HG03469 (cell line): ENCODE data around the gene OTOF.

Experiments used
- ATAC-seq: cut with Tn5 transposase; IDR thresholded peaks from one replicate; pipeline ENCODE4 v1.9.1; 2021; ENCODE audit warnings: mild to moderate bottlenecking, moderate library complexity, moderate number of reproducible peaks; ENCODE audit not compliant: unreplicated experiment

Gene OTOF

DNA sequence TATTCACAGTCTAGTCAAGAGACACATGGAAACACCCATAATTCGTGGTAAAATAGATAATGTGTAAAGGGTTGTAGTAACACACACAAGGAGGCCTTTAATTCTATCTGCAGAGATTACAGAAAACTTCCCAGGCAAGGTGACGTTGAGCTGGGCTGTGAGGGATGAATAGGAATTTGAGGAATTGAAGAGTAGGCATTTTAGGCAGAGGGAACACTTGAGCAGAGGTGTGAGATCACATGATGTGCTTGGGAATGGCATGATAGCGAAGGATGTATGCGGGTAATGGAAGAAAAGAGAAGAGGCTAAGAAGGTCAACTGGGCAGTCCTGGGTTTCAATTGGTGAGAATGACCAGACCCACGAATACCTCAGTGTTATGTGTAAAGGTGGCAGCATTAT, 56.0 kb downstream of the OTOF start:
- no peak for ATAC-seq

- ATAC-seq, result no peak
Measured at GRCh38 chr2:26414311-26414710, 63.6 kb downstream of the OTOF start.

DNA sequence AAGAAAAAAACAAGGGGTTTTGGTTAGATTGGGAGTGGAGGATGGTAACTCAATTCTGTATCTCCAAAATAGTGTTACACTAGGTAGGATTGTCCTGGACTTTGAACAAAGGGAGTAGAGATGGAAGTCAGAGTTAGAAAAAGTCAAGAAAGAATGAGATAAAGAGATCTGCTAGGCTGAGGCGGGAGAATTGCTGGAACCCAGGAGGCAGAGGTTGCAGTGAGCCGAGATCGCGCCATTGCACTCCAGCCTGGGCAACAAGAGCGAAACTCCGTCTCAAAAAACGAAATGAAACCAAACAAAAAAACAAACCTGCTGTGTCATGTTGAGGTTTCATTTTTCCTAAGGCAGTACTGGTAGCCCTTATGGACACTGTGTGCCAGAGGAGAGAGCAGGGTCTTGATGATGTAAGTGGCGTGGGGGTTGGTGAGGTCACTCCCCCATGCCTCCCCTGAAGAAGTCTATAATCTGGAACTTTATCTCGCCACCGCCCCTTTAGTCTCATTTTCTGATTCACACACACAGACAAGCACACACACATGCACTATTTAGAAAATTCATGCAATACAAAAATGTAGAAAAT, 65.7 kb downstream of the OTOF start:
- ATAC-seq, result no peak

DNA sequence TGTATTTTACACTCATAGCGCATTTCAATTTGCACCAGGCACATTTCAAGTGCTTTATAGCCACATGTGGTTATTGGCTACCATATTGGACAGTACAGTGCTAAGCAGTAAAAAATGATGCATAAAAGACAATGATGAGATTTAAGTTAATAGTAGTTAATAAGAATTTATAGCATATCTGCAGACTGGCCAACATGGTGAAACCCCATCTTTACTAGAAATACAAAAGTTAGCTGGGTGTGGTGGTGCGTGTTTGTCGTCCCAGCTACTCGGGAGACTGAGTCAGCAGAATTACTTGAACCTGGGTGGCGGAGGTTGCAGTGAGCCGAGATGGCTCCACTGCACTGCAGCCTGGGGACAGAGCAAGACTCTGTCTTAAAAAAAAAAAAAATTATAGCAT, 66.5 kb downstream of the OTOF start:
- ATAC-seq, result no peak

- ATAC-seq, result no peak
Measured at GRCh38 chr2:26410764-26411243, 67.1 kb downstream of the OTOF start.

GRCh38 chr2:26409785-26410184, 68.1 kb downstream of the OTOF start:
- ATAC-seq, result no peak

DNA sequence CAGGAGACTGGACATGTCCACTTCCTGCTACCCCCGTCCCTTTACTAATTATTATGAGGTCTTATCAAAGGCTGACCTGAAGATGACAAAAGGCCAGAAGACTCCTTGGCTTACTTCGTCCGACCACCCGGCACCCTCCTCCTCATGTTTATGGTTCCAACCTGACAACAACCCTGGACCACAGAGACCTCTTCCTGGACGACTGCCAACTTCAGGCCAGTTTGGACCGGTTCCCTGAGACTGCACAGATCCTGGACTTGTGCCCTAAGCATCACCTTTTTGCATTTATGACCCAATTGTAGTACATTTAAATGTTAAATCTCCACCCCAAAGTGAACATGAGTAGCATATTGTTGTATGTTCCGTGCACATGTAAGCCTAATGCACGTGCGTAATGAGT, 70.4 kb downstream of the OTOF start:
- no peak for ATAC-seq
